GM19035 (cell line): ENCODE results near the gene RASA4B.
"Not testable (repeated sequence)": the region's sequence is repeated elsewhere in the genome, so short reads cannot be mapped to it uniquely, and the experiment has no call there.

ENCODE experiments used
- ATAC-seq: cut with Tn5 transposase; IDR thresholded peaks from one replicate; pipeline ENCODE4 v1.9.1; 2021; ENCODE audit not compliant: unreplicated experiment

Gene RASA4B

DNA sequence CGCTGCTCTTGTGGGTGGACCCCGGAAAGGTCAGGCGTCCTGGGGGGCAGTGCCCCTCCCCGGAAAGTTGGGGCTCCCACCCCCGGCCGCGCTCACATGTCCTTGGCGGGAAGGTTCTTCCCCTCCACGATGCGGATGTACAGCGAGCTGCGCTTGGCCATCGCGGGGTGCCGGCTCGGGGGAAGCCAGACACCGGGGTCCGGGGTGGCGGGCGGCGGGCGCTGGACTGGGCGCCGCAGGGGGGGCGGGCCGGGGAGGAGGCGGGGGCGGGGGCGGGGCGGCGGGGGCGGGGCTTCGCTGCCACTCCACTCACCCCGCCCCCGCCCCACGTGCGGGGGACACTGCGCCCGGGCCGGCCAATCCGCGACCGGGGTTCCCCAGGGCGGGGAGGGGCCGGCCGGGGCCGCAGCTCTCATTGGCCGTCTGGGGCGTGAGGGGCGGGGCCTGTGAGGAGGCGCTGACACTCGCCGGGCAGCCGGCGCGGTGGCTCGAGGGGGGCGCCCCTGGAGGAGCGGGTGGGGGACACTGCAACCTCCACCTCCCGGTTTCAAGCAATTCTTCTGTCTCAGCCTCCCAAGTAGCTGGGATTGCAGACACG, at the start of gene RASA4B:
TSS of gene RASA4B (minus strand) at position 228 of the 598 bp plus-strand sequence. CDS start at position 161, 67 bp downstream.
- peak; percentile 68 for ATAC-seq

- ATAC-seq = not testable (repeated sequence)
Observed at GRCh38 chr7:102550808-102551422, 33.3 kb upstream of the RASA4B start, which contains the start of gene SPDYE2. SPDYE2 (plus strand) TSS chr7:102551226; CDS start chr7:102553256, 2,030 bp downstream.

DNA sequence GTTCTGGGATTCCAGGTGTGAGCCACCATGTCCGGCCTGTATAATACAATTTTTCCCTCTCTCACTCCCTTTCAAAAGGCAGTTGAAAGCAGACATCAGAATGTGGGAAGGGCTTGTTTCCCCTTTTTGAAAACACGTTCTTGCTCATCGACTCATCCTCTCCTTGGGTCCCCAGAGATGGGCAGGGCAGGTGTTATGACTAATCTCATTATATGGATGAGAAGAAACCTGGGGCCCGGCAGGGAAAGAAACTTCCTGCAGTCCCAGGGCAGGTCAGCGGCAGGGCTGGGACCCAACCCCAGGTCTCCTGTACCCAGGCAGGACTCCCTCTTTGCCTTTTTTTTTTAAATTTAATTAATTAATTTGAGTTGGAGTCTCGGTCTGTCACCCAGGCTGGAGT, 28.8 kb upstream of the RASA4B start:
- ATAC-seq = peak; percentile 59

DNA sequence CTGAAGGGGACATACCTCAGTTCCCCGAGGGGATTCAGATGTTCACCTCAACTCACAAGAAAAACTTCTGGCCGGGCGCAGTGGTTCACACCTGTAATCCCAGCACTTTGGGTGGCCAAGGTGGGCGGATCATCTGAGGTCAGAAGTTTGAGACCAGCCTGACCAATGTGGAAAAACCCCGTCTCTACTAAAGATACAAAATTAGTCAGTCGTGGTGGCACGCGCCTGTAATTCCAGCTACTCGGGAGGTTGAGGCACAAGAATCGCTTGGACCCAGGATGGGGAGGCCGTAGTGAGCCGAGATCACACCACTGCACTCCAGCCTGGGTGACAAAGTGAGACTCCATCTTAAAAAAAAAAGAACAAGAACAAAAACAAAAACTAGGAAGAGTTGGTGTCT, 27.7 kb upstream of the RASA4B start:
- ATAC-seq = not testable (repeated sequence)

DNA sequence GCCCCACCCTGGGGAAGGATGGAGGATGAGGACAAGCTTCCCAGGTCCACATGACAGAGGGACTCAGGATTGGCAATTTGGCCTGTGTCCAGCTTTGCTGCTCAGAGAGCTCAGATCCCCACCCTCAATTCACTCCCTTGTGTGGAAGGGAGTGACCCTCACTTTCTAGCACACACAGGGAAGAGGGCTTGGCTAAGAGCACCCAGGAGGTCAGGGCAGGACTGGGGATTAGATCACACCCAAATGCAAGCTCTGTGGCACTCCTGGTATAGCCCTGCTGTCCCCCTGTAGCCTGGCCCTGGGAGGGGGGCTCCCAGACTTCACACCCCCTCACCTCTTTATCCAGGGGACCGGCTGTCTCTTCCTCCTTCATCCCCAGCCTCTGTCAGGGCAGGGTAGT, 26.8 kb upstream of the RASA4B start:
- ATAC-seq = not testable (repeated sequence)

- ATAC-seq = not testable (repeated sequence)
Observed at GRCh38 chr7:102543596-102543995, 26.0 kb upstream of the RASA4B start, which contains the start of gene UPK3BL2. UPK3BL2 (minus strand) TSS chr7:102543696; CDS start chr7:102543636, 60 bp downstream.

DNA sequence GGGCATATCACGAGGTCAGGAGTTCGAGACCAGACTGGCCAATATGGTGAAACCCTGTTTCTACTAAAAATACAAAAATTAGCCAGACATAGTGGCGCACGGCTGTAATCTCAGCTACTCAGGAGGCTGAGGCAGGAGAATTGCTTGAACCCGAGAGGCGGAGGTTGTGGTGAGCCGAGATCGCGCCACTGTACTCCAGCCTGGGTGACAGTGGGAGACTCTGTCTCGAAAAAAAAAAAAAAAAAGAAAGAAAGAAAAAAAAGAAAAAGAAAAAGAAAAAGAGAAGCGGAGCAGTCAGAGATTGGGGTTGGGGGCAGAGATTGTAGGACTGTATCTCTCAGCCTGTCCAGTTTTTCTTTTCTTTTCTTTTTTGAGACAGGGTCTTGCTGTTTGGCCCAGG, 25.2 kb upstream of the RASA4B start:
- ATAC-seq = not testable (repeated sequence)

DNA sequence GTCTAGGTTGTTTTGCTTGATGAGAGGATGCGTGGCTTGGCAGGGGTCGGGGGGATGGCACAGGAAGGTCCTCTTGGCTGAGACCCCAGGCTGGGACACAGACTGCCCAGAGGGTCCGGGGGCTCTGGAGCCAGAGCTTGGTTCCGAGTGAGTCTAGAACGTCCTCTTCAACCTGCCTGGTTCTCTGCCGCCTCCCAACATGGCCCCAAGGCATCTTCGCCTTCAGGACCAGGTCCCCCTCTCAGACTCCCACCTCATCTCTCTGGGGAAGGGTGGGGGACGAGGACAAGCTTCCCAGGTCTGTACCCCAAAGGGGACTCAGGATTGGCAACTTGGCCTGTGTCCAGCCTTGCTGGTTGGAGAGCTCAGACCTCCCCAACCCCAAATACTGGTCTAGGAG, 24.5 kb upstream of the RASA4B start:
- ATAC-seq = not testable (repeated sequence)

DNA sequence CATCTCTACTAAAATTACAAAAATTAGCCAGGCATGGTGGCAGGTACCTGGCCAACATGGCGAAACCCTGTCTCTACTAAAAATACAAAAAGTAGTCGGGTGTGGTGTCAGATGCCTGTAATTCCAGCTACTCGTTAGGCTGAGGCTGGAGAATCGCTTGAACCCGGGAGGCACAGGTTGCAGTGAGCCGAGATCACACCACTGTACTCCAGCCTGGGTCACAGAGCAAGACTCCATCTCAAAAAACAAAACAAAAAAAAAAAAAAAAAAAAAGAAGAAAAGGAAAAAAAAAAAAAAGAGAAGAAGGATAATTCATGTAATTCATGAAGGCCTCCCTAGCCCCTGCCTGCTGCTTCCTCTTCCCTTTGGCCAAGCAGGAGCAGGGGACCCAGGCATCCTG, 23.0 kb upstream of the RASA4B start:
- ATAC-seq = not testable (repeated sequence)

DNA sequence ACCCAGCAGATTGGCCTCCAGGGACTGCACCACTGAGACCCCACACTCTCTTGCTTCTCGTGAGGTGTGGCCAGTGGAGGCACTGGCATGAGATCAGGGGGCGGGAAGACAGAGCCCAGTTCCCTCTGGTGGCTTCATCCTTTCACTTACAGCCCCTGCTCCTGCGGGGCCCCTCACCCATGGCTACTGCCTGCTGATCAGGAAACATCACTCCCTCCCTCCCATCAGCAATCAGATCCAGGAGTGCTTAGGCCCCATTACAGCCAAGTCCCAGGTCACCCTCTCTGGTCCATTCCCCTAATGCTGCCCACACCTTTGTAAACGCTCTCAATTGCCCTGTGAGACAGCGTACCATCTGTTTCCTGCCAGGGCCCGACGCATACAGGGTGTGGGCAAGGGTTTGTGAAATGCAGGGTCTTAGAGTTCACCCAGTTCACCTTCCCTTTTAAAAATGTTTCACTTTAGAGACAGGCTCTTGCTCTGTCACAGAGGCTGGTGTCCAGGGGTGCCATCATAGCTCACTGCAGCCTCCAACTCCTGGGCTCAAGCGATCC, 17.6 kb upstream of the RASA4B start:
- not testable (repeated sequence) for ATAC-seq

GRCh38 chr7:102532127-102532526, 14.6 kb upstream of the RASA4B start:
- ATAC-seq = not testable (repeated sequence)

DNA sequence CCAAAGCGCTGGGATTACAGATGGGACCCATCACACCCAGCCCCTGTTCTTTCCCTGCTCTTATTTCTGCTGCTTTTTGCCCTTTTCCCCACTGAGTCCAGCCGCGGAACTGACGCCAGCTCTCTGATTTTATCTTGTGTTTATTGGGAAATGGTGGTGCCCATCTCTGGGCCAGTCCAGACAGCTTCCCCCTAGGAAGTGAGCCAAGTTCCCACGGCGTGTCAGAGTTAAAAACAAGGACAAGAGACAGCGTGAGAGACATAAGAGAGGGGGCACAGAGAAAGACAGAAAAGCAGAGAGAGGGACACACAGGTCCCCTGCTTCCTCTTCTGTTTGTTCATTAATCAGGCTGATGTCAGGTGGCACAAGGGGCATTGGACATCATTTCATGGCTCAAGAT, 14.0 kb upstream of the RASA4B start:
- not testable (repeated sequence) for ATAC-seq

- ATAC-seq = not testable (repeated sequence)
Observed at GRCh38 chr7:102527822-102528793, 10.5 kb upstream of the RASA4B start.

- ATAC-seq = not testable (repeated sequence)
Observed at GRCh38 chr7:102527182-102527581, 9.6 kb upstream of the RASA4B start.

DNA sequence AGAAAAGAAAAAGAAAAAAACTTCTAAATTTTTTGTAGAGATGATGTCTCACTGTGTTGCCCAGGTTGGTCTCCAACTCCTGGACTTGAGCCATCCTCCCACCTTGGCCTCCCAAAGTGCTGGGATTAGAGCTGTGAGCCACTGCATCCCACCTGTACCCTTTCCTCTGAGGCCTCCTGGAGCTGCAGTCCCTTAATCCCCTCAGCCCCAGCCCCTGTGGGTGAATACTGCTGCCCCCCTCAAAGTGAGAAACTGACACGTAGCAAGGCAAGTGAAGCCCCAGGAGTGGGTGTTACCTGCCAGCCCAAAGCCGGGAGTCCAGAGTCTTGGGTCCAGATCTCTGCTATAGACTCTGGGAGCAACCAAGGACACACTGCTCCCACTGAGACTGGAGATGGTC, 7.2 kb upstream of the RASA4B start:
- not testable (repeated sequence) for ATAC-seq

- not testable (repeated sequence) for ATAC-seq
Observed at GRCh38 chr7:102520797-102521196, 3.2 kb upstream of the RASA4B start.

DNA sequence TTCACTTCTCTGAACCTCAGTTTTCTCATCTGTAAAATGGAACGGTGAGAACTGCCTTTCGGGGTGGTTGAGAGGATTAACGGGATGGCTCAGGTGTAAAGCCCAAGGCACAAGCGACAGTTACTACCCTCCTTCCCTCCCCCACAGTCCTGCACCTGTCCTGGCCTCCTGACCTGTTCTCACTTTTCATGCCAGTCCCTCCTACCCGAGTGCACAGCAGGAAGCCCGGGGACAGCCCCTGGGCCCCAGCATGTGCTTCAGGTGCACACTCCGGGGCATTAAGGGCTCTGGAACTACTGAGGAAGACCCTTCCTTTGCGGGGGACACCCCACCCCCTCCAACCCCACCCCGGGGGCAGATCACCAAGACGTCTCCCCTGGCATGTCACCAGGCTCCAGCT, 626 bp downstream of the RASA4B start:
- peak; percentile 17 for ATAC-seq

GRCh38 chr7:102515889-102516288, 1.7 kb downstream of the RASA4B start:
- not testable (repeated sequence) for ATAC-seq

GRCh38 chr7:102514881-102515721, 2.5 kb downstream of the RASA4B start:
- peak; percentile 68 for ATAC-seq

DNA sequence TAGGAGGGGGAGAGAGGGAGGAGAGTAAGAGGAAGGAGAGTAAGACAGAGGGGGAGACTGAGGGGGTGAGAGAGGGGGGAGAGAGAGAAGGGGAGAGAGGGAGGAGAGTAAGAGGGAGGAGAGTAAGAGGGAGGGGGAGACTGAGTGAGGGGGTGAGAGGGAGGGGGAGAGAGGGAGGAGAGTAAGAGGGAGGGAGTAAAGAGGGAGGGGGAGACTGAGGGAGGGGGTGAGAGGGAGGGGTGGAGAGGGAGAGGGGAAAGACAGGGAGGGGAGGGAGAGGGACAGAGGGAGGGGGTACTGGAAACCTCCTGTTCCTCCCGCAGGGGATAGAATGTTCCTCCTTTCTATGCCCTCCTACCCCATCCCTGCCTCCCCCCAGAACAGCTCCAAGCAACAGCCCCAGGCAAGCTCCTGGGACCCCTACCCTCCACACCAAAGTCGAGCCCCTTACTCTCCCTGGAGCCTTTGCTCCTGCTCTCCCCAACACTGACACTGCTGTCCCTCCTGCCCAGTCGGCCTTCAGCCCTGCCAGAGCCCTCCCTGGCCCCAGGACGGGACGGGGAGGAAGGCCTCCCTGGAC, 4.8 kb downstream of the RASA4B start:
- not testable (repeated sequence) for ATAC-seq
